HEK293 (cell line): ENCODE measurements around the gene PPP1R14B.
A peak's percentile ranks its signal among the peaks of the same experiment; 100 is the strongest.

Experiments used
- CTCF ChIA-PET: fragments of 350-600 bp; formaldehyde crosslinking; extraction: SDS; loops from one replicate; lab custom pipeline; 2021; ENCODE audit warnings: antibody characterized with exemption; lab: Yijun Ruan, JAX
- POLR2A ChIA-PET: fragments of 300-600 bp; formaldehyde crosslinking; extraction: SDS; loops from one replicate; lab custom pipeline; 2020; ENCODE audit warnings: antibody characterized with exemption, inconsistent platforms; lab: Yijun Ruan, JAX
- H3K27ac ChIP-seq: fragments of 200-500 bp; sonication (Bioruptor generic); 2 replicates; pipeline ENCODE4 v1.5.1; 2014; ENCODE audit warnings: low read depth, low read length, control low read depth, inconsistent platforms; ENCODE audit errors: extremely low read depth
- H3K36me3 ChIP-seq, 2 experiments: fragments of 200-500 bp in 1 of 2; sonication (Bioruptor generic) in 1 of 2; 1 replicate in 1 of 2; 2 replicates in 1 of 2; pipeline ENCODE4 v1.5.1; 2014 to 2017; ENCODE audit warnings: inconsistent platforms in 2 of 2, low read length in 2 of 2; ENCODE audit not compliant: control insufficient read depth in 2 of 2, insufficient read depth in 1 of 2
- H3K4me1 ChIP-seq: fragments of 200-500 bp; sonication (Bioruptor generic); 2 replicates; pipeline ENCODE4 v1.5.1; 2014; ENCODE audit warnings: mild to moderate bottlenecking, low read length, inconsistent platforms; ENCODE audit not compliant: control insufficient read depth, insufficient read depth
- H3K4me3 ChIP-seq: 2 replicates; pipeline ENCODE4 v1.5.1; 2011; ENCODE audit warnings: low read depth, mild to moderate bottlenecking, control low read depth, low read length, moderate library complexity
- H3K9me3 ChIP-seq: fragments of 200-500 bp; sonication (Bioruptor generic); 2 replicates; pipeline ENCODE4 v1.5.1; 2014; ENCODE audit warnings: low read depth, low read length, inconsistent platforms; ENCODE audit not compliant: control insufficient read depth, insufficient read depth
- ZIC2 ChIP-seq: fragments of 450-650 bp; formaldehyde crosslinking; IDR thresholded peaks from 2 replicates; pipeline ENCODE4 v1.5.1; 2016; ENCODE audit warnings: missing biosample characterization, missing genetic modification characterization
- ZNF146 ChIP-seq: fragments of 450-650 bp; formaldehyde crosslinking; IDR thresholded peaks from 2 replicates; pipeline ENCODE4 v1.5.1; 2016; ENCODE audit warnings: missing biosample characterization, missing genetic modification characterization
- ZNF544 ChIP-seq: fragments of 450-650 bp; formaldehyde crosslinking; IDR thresholded peaks from 2 replicates; pipeline ENCODE4 v1.5.0; 2017; ENCODE audit warnings: missing biosample characterization, missing genetic modification characterization
- ZNF624 ChIP-seq: fragments of 450-650 bp; formaldehyde crosslinking; IDR thresholded peaks from 2 replicates; pipeline ENCODE4 v1.5.1; 2017; ENCODE audit warnings: missing biosample characterization, missing genetic modification characterization
- TF ChIP-seq, protein P1 (sequence below): fragments of 450-650 bp; formaldehyde crosslinking; IDR thresholded peaks from 2 replicates; pipeline ENCODE4 v1.5.1; 2016; ENCODE audit warnings: missing biosample characterization, missing genetic modification characterization
- TF ChIP-seq, protein P2 (sequence below): fragments of 450-650 bp; formaldehyde crosslinking; IDR thresholded peaks from 2 replicates; pipeline ENCODE4 v1.5.1; 2016; ENCODE audit warnings: missing biosample characterization, missing genetic modification characterization, borderline replicate concordance
- TF ChIP-seq, protein P3 (sequence below): fragments of 450-650 bp; IDR thresholded peaks from 2 replicates; pipeline ENCODE4 v1.5.1; 2018; ENCODE audit warnings: missing biosample characterization, mild to moderate bottlenecking, missing genetic modification characterization

The PPP1R14B gene

DNA sequence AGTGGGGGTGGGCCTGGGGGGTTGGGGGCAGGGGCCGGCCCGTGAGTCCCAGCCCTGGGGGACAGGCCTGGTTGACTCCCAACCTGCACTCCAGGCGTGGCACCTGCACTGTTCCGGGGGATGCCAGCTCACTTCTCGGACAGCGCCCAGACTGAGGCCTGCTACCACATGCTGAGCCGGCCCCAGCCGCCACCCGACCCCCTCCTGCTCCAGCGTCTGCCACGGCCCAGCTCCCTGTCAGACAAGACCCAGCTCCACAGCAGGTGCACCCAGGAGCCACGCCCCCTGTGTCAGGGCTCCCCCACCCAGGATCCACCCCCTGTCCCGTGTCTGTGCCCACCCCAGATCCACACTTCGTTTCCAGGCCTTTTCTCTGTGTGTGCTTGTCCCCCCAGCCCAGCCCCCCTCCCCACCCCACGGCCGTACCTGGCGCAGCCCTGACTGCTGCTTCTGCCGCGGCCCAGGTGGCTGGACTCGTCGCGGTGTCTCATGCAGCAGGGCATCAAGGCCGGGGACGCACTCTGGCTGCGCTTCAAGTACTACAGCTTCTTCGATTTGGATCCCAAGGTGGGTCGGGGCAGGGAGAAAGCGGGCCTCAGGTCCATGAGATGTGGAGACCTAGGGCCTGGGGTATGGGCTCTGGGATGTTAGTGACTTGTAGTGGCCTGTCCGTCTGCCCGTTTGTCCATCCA is 35.4 kb downstream of the PPP1R14B start:
- TF ChIP-seq, protein P1, sequence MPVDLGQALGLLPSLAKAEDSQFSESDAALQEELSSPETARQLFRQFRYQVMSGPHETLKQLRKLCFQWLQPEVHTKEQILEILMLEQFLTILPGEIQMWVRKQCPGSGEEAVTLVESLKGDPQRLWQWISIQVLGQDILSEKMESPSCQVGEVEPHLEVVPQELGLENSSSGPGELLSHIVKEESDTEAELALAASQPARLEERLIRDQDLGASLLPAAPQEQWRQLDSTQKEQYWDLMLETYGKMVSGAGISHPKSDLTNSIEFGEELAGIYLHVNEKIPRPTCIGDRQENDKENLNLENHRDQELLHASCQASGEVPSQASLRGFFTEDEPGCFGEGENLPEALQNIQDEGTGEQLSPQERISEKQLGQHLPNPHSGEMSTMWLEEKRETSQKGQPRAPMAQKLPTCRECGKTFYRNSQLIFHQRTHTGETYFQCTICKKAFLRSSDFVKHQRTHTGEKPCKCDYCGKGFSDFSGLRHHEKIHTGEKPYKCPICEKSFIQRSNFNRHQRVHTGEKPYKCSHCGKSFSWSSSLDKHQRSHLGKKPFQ (tag by site-specific recombination), result no peak
- TF ChIP-seq ZIC2 (tag by site-specific recombination), result peak; percentile 60
- ChIA-PET CTCF (interaction anchor here (0.8 to 1.5 kb wide), 2 partner anchors 25 to 34 kb away, joined by 3 read pairs; partner anchors contain the start of gene STIP1), POLR2A (interaction anchor here (1.1 to 2.1 kb wide), 2 partner anchors 11 to 26 kb away, joined by 5 read pairs; partner anchors contain the start of gene STIP1)
- Histone ChIP-seq H3K36me3 (peaks cover 0 to 11% of the 10 kb centered on the region in 2 experiments; a peak in 1 of 3 replicates), H3K9me3 (no peaks in the 10 kb centered on the region), H3K4me3 (no peak overlapping the region), H3K27ac (no peak overlapping the region), H3K4me1 (no peaks in the 10 kb centered on the region)

DNA sequence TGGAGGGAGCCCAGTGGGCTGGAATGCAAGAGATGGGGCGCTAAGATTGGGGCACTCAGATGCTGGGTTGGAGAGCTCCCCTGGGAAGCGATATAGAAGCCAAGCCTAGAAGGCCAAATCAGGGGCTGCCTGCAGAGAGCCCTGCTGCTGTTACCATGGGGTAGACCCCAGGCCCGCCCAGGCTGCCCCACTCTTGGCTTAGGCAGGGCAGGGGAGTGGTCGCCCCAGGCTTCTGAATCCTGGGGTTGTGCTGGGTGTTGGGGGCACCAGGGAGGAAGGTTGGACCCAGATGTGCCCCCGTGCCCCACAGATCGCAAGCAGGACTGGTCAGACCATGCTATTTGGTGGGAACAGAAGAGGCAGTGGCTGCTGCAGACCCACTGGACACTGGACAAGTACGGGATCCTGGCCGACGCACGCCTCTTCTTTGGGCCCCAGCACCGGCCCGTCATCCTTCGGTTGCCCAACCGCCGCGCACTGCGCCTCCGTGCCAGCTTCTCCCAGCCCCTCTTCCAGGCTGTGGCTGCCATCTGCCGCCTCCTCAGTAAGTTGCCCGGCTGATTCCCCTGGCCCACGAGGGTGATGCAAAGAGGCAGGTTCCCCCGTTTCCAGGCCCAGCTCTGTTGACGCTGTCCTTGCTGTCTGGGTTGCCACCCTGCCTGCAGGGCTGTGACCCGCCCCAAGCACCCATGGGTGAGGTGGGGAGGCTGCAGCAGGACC is 36.3 kb downstream of the PPP1R14B start:
- TF ChIP-seq, protein P2, sequence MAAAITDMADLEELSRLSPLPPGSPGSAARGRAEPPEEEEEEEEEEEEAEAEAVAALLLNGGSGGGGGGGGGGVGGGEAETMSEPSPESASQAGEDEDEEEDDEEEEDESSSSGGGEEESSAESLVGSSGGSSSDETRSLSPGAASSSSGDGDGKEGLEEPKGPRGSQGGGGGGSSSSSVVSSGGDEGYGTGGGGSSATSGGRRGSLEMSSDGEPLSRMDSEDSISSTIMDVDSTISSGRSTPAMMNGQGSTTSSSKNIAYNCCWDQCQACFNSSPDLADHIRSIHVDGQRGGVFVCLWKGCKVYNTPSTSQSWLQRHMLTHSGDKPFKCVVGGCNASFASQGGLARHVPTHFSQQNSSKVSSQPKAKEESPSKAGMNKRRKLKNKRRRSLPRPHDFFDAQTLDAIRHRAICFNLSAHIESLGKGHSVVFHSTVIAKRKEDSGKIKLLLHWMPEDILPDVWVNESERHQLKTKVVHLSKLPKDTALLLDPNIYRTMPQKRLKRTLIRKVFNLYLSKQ (tag by site-specific recombination), result no peak
- TF ChIP-seq ZIC2 (tag by site-specific recombination), result peak; percentile 73
- Histone ChIP-seq H3K27ac (no peak overlapping the region), H3K4me1 (no peaks in the 10 kb centered on the region), H3K36me3 (peaks cover 0 to 19% of the 10 kb centered on the region in 2 experiments; a peak in 1 of 3 replicates), H3K4me3 (no peak overlapping the region), H3K9me3 (no peaks in the 10 kb centered on the region)
- POLR2A ChIA-PET, result interaction anchor here (0.5 to 1.1 kb wide), 3 partner anchors 9 to 93 kb away, joined by 3 to 5 read pairs (median 4); no protein-coding TSS in a partner anchor
- CTCF ChIA-PET, result interaction anchor here (0.7 to 1.2 kb wide), 2 partner anchors 90 to 1520 kb away, joined by 3 read pairs; partner anchors contain the start of gene CATSPERZ

DNA sequence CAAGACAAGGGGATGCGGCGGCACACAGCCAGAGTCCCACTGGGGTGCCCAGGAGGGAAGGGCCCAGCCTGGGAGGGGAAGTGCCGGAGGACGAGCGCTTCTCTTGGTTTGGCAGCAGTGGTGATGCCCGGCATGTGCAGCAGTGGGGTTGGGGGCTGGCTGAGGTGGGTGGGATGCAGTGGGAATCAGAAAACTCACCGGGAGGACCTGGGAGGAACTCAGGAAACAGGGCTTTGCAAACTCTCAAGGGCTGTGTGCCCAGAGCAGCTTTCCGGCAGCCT is 37.2 kb downstream of the PPP1R14B start:
- no peak for TF ChIP-seq ZNF146 (tag by site-specific recombination)
- TF ChIP-seq, protein P3, sequence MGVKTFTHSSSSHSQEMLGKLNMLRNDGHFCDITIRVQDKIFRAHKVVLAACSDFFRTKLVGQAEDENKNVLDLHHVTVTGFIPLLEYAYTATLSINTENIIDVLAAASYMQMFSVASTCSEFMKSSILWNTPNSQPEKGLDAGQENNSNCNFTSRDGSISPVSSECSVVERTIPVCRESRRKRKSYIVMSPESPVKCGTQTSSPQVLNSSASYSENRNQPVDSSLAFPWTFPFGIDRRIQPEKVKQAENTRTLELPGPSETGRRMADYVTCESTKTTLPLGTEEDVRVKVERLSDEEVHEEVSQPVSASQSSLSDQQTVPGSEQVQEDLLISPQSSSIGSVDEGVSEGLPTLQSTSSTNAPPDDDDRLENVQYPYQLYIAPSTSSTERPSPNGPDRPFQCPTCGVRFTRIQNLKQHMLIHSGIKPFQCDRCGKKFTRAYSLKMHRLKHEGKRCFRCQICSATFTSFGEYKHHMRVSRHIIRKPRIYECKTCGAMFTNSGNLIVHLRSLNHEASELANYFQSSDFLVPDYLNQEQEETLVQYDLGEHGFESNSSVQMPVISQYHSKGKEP, result no peak
- TF ChIP-seq ZNF624, result no peak
- no peak for TF ChIP-seq ZNF544
- TF ChIP-seq, protein P1 (tag by site-specific recombination), result no peak
- TF ChIP-seq, all 188 proteins: peak for 0
- 0 out of 2 replicates have a peak, but pooled peaks cover 2% of the 10 kb centered on the region for H3K4me1 ChIP-seq
- H3K27ac ChIP-seq, result no peak overlapping the region
- H3K9me3 ChIP-seq, result no peaks in the 10 kb centered on the region
- CTCF ChIA-PET, result interaction anchor here (0.7 kb wide), 1 partner anchor 1519 kb away, joined by 3 read pairs; no protein-coding TSS in a partner anchor
- peaks cover 0 to 27% of the 10 kb centered on the region in 2 experiments; a peak in 2 of 3 replicates for H3K36me3 ChIP-seq
- POLR2A ChIA-PET, result interaction anchor here (0.9 kb wide), 1 partner anchor 10 kb away, joined by 3 read pairs; no protein-coding TSS in a partner anchor
- no peak overlapping the region for H3K4me3 ChIP-seq
